NCI-H2196 treated with DMSO at 0.1 percent for 48 hours (cell line): ENCODE results near the gene EFNA5.

Experiments used
- DNase-seq: peaks from one replicate; lab custom pipeline; 2025; ENCODE audit not compliant: unreplicated experiment; lab: John Stamatoyannopoulos, UW

EFNA5 gene

DNA sequence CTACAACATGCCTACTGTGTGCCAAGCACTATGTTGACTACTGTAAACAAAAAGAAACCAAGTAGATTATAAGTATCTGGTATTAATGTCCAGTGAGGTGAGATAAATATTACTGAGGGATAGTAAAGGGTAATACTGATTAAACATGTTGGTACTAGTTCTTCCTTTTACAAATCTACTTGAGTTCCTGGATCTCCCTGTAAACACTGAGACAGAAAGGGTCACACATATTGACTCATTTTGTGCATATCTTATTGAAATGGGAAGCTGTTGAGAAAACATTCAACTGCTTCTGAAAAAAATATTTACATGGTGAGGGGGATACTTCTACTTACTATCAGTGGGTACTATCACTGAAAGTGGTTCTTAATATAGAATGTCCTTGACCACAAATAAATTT, 24.3 kb downstream of the EFNA5 start:
- no peak for DNase-seq

DNA sequence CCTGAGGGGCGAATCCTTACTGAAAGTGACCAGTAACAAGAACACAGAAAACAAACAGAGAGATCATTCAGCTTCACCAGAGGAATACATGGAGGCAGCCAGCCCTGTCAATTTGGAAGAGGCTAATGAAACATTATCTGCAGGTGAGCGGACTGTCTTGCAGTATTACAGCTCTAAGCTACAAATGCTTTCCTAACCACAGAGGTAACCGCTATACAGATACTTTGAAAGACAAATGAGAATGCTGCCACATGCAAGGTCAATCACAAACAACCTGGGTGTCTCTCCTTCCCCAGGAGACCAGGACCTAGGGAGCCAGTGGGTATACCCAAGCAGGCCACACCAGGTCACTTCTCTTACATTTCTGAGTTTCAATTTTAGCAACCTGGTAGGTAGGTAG, 30.2 kb downstream of the EFNA5 start:
- DNase-seq: no peak

- DNase-seq: no peak
These were observed 30.7 kb downstream of the EFNA5 start for GRCh38 chr5:107639990-107640389.

DNA sequence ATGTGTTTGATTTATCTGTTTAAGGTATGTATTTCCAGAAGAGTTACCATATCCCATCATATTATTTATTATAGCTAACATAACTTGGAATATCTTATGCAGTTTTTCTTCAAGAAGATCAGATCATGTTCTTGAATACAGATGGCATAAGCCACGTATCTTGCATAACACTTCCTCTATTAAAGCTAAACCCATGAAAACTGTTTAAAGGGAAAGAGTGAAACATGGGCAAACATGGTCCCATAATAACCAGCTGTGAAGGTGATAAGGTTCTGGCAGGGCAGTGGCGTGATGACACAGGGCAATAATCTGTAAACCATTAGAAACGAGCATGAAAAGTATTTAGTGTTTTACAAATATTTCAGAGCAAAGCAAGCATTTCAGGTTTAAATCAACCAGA, 34.2 kb downstream of the EFNA5 start:
- no peak for DNase-seq

GRCh38 chr5:107636068-107636467, 34.7 kb downstream of the EFNA5 start:
- no peak for DNase-seq

DNA sequence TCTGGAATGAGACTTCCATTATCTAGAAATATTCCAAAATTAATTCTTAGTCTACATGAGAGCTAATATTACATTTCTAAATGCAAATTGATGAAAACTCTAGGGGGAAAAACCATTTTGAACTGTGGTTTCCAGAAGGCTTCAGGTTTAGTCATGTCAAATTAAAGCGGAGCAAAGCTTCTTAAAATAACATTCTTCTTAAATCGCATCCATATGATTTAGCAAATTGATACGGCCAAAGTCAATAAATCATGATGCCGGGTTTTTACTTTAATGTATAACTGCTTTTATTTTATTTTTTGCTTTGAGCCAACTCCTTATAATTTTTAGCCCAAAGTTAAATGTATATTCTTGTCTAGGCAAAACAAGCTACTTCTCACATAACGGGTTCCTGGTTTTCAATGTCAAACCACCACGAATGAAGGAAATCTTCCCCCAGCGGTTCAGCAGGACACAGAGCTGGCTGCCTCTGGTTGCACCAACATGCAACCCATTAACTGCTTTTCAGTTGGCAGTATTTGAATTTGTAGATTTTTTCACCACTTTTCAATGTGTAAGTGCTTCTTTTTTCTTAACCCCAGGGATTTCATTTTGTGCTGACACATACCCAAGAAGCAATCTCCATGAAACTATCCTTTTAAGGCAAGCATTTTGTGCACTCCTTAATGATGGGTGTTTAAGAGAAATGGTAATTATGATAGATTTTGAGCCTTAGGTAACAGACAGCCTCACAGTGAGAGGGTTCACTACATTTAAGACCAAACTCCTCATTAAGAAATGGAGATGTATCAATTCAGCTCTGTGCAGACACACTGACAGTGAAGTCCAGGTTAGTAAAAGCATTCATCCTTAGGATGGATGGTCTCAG, 35.5 kb downstream of the EFNA5 start:
- DNase-seq: no peak

DNA sequence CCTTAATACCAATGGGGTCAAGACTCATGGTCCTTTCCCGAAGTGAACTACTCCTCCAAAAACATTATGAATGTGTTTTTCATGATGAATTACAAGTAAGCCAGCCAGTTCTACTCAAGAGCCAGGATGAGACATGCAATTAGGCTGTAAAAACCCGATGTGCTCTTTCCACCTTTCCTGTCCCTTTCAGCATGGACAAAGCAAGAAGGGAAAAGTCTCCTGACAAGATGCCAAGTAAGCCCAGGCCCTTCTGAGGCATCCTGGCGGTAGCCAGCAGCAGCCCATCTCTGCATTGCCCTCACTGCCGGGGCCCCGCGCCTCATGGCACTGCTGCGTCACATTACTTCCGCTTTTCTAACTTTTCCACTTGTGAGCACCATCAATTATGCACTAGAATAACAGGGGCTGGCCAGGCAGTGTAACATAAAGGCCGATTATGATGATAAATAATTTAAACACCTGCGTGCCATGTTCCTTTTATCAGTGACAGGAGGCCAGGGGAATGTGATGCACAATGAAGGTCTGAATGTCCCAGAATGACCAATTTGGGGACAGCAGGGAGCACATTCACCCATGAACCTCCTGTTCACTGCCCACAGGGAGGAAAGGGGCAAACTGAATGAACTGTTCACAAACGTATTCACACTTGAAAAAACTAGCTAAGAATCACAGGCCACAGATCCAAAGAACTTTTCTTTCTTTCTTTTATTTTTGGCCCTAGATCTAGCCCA, 37.4 kb downstream of the EFNA5 start:
- no peak for DNase-seq

DNA sequence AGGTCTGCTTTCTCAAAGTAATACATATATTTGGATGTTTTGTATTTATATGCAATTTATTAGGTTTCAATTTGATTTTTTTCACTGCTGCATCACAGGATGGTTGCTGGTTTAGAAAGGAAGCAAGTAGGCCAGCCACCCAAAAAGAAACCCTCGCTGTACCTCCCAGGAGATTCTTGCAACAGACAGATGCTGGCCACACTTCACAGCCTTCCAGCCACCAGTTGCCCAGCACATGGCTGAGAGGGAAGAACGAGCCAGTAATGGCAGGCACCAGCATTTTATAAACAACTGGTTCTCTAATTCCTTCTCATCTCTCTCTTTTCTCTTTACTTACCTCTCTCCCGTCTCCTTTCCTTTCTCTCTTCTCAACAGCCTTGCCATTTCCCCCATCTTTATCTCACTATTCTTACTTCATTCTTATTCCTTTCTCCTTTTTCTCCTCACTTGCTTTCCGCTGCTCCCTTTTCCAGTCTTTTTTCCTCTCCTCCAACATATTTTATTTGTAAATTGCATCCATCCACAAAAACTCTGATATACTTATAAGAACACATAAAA, 38.9 kb downstream of the EFNA5 start:
- DNase-seq: no peak

GRCh38 chr5:107630184-107630583, 40.6 kb downstream of the EFNA5 start:
- no peak for DNase-seq

GRCh38 chr5:107624235-107624634, 46.5 kb downstream of the EFNA5 start:
- DNase-seq: no peak

DNA sequence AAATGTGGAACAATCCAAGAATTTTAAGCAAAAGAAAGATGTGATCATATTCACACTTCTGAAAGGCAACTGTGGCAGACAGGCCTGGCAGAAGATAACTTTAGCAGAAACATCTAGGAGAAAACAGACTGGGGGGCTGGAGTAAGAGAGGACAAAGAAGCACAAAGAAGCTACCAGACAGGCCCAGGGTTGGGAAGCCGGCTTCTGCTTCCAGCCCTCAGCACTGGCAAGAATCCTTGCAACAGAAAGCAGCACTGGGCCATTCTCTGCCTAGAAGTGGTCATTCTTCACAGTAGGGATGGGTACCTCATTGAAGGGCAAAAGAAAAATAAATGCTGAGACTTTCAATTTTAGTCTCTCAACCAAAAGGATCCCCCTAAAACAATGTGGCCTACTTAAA, 49.6 kb downstream of the EFNA5 start:
- DNase-seq: no peak

GRCh38 chr5:107619781-107620180, 51.0 kb downstream of the EFNA5 start:
- no peak for DNase-seq

DNA sequence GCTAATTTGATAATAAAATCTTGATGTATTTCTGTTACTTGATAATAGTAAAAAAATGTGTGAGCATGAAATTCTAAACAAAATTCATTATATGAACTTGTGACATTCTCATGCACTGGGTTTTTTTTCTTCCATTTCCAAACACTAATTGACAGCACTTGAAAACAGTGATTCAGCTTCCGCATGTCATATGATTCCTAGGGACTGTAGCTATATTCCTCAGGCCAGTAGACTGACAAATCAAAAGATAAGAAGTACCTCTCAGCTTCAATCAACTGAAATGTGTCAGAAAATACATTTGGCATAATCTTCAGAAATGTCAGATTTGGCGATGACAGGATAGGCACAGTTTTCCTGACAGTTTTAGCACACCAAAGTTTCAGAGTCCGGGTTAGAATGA, 52.5 kb downstream of the EFNA5 start:
- no peak for DNase-seq

- no peak for DNase-seq
These were observed 53.7 kb downstream of the EFNA5 start for GRCh38 chr5:107617052-107617451.

GRCh38 chr5:107616213-107616612, 54.5 kb downstream of the EFNA5 start:
- DNase-seq: no peak

DNA sequence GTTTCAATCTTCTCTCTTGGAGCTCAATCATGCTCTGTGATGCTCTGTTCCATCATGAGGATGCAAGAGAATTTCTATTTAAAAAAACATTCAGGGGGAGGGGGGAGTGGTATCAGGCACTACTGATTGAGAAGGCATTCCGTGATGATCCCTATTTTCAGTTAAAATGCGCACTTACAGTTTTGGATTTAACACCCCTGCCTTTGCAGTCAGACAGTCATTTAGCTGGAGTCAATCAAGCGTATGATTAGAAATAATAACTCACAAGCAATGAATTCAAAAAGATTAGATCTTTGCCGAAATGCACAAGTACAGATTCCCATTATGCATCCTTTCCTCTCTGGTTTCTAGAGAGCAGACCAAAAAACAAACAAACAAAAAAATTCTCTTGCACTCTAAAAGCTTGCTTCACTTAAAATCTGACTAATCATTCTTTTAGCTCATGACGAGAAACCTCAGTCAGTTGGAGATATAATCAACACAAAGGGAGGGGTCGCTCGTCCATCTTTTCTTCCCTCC, 55.4 kb downstream of the EFNA5 start:
- DNase-seq: no peak

DNA sequence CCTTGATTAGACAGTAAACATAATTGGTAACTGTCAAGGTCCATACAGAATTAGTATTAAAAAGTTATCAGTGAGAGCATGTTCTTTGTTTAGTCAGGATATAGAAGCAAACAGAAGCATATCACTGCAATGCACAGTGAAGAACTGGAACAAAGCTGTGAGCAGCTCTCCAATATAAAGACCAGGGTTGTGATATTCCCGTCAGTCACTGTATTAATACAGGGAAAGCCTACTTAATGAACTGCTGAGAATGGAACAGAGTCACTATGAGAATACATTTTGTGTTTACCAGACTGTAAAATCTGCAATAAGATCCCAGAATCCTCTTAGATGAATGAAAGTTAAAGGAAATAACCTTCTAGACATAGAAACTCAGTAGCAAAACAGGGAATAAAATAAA, 58.2 kb downstream of the EFNA5 start:
- no peak for DNase-seq

- DNase-seq: no peak
These were observed 59.9 kb downstream of the EFNA5 start for GRCh38 chr5:107610798-107611197.

DNA sequence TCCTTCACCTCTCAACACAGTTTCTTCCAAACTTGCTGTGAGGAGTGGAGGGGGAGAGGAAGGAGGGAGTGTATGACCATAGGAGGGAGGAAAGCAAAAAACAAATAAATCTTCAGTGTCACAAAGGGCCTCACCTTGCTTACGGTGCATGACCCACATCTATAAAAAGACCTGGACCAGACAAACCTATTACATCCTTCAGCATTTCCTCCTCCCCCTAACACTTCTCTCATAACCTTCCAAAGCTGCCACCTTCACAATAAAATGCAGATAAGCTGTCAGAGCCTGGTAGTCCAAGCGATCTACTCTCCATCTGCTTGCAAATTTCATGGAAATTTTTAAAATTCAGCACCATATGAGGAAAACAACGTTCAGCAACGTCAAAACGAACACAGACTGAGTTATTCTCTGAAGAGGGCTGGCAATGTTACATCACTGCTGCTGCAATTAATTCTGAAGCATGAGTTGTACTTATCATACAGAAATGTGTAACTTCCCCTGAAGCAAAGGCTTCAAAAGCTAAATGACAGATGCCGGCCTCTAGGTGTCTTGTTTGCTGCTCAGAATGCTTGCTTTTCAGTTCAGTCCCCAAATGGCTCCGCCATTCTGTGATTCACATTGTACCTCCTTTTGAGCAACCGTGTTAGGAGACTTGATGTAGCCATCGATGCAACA, 62.9 kb downstream of the EFNA5 start:
- no peak for DNase-seq

DNA sequence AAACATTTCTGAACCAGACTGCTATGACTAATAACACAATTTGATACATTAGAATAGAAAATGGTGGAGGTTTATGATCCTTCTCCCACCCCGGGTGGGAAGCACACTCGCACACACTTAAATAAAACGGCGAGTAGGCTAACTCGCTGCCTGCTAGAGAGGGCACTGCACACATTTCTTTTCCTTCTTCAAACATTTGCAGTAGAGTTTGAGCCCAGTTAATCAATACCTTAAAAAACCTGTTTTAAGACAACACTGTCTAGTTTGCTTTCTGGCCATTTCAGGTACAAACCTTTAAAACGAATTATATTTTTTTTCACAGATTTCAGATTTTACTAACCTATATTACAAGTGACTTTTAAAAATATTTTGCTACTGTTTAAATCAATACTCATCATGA, 63.5 kb downstream of the EFNA5 start:
- no peak for DNase-seq

DNA sequence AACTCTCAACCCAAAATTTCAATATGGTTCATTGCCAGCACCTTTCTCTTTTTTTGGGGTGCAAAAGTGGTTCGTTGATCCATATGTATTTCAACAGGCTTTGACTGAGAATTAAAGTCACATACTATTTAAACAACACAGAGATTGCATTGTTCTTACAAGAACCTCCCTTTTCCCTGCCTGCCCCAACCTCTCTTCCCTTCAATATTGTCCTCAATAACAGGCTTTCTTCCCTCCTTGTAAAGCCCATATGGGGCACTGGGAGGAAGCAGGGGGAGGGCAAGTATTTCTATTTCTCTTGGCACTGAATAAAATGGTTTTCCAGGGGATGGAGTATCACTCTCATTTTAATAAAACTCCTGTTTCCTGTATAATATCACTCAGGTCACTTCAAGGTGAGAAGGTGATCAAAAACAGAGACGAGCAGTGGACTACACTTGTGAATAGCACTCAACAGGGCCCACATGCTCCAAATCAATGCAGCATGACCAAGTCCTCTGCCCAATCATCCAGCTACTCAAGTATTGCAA, 65.1 kb downstream of the EFNA5 start:
- no peak for DNase-seq
